Daoy (cell line): Measurements from ENCODE around the gene RBPJ. TPM values are rescaled to one million over a fixed set of nuclear protein-coding genes. Genes with fewer than 3 reads are reported as not detected.

Experiments
- total RNA-seq: library from RNA; depleted of rRNA; stranded (reverse); fragments of >200 nt; shearing (Covaris generic); gene quantifications from 2 replicates; pipeline ENCODE4 v1.2.3, GENCODE V29; 2014; rRNA removed

RBPJ gene
- total RNA-seq, 1 experiment from 2014 or later = 33.9 TPM

Other genes with a start within 250 kb of the RBPJ start
- 2.9 and 4.1 TPM in 2 replicates for gene CCKAR, start 169.5 kb downstream of the RBPJ start, total RNA-seq